Measurements from ENCODE around the gene RTTN. TPM values are rescaled to one million over a fixed set of nuclear protein-coding genes. Genes with fewer than 3 reads are reported as not detected.
"Not testable (repeated sequence)": the region's sequence is repeated elsewhere in the genome, so short reads cannot be mapped to it uniquely, and the experiment has no call there.

The RTTN gene
- total RNA-seq, 3 donors from 2014 or later: 13.0 to 15.3 (median 15.2) TPM

DNA sequence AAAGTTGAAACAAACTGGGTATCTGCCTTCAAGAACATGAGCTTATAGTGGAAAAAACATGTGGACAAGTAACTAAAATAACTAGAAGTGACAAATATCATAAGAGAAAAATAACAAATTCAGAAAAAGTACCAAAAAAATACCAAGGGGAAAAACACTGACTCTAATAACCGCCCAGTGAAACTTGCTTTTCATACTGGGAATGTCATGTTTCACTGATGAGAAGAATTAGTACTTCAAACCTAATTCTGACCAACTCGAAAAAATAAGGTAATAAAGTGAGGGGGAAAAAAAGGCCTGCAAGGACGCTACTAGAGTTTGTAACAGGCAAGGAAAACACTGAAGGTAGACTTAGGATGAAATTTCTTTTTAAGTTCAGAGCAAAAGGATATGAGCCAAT is 83.6 kb downstream of the RTTN start:
- DNase-seq (no peak), ATAC-seq (no peak)
- TF ChIP-seq, protein P1, sequence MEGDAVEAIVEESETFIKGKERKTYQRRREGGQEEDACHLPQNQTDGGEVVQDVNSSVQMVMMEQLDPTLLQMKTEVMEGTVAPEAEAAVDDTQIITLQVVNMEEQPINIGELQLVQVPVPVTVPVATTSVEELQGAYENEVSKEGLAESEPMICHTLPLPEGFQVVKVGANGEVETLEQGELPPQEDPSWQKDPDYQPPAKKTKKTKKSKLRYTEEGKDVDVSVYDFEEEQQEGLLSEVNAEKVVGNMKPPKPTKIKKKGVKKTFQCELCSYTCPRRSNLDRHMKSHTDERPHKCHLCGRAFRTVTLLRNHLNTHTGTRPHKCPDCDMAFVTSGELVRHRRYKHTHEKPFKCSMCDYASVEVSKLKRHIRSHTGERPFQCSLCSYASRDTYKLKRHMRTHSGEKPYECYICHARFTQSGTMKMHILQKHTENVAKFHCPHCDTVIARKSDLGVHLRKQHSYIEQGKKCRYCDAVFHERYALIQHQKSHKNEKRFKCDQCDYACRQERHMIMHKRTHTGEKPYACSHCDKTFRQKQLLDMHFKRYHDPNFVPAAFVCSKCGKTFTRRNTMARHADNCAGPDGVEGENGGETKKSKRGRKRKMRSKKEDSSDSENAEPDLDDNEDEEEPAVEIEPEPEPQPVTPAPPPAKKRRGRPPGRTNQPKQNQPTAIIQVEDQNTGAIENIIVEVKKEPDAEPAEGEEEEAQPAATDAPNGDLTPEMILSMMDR (IDR thresholded peaks at IDR 0.05): no peak
- H3K9me3 ChIP-seq: no peaks in the 10 kb centered on the region
- intact Hi-C loops (cut with DNase I, micrococcal nuclease): no loop called here
- peaks cover 6% of the 10 kb centered on the region for H3K4me1 ChIP-seq (ENCODE audit: low read depth)
- H3K4me3 ChIP-seq: no peak overlapping the region
- H3K36me3 ChIP-seq (ENCODE audit: low read depth): no peaks in the 10 kb centered on the region

DNA sequence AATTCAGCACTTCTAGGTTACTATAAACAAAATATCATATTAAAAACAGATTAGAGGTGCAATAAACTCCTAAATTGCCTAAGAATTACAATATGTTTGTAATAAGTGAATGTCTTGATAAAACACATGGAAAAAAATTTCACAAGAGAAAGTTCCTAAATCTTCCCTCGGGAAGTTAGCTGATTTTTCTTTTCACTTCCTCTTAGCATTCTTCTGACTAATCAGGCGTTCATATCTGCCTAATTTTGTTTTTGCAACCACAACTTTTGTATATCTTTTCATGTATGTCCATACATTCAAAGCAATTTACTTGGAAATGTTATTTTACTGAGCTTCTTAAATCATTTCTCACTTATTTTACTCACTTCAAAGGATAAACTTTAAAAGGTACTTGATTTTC is 88.5 kb downstream of the RTTN start:
- intact Hi-C loops (cut with DNase I, micrococcal nuclease): no loop called here
- no peak for ATAC-seq

DNA sequence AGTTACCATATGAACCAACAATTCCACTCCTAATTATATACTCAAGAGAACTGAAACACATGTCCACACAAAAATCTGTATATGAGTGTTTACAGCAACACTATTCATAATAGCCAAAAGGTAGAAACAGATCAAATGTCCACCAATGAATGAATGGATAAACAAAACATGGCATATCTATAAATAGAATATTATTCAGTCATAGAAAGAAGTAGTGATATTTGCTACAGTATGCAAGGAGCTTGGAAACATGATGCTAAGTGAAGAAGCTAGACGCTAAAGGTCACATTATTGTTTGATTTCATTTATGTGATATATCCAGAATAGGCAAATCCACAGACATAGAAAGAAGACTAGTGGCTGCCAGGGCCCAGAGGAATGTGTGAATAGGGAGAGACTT is 92.0 kb downstream of the RTTN start:
- intact Hi-C loops (cut with DNase I, micrococcal nuclease): no loop called here
- TF ChIP-seq, protein P1 (IDR thresholded peaks at IDR 0.05): no peak
- Histone ChIP-seq H3K4me3 (no peak overlapping the region), H3K4me1 (ENCODE audit: low read depth) (no peaks in the 10 kb centered on the region), H3K9me3 (no peaks in the 10 kb centered on the region), H3K36me3 (ENCODE audit: low read depth) (no peaks in the 10 kb centered on the region)
- ATAC-seq (no peak), DNase-seq (no peak)

More for the DNA sequence above, 88.5 kb downstream of the RTTN start:
- no peak for DNase-seq
- no peak overlapping the region for H3K4me3 ChIP-seq
- no peaks in the 10 kb centered on the region for H3K36me3 ChIP-seq (ENCODE audit: low read depth)
- TF ChIP-seq, protein P1 (IDR thresholded peaks at IDR 0.05): no peak
- H3K4me1 ChIP-seq (ENCODE audit: low read depth): no peaks in the 10 kb centered on the region
- no peaks in the 10 kb centered on the region for H3K9me3 ChIP-seq

DNA sequence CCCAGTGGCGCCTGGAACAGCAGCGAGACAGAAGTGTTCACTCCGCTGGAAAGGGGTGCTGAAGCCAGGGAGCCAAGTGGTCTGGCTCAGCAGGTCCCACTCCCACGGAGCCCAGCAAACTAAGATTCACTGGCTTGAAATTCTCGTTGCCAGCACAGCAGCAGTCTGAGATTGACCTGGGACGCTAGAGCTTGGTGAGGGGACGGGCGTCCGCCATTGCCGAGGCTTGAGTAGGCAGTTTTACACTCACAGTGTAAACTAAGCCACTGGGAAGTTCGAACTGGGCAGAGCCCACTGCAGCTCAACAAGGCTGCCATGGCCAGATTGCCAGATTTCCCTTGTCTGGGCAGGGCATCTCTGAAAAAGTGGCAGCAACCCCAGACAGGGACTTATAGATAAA is 94.8 kb downstream of the RTTN start:
- H3K36me3 ChIP-seq (ENCODE audit: low read depth): no peaks in the 10 kb centered on the region
- intact Hi-C loops (cut with DNase I, micrococcal nuclease): no loop called here
- H3K9me3 ChIP-seq: no peaks in the 10 kb centered on the region
- no peaks in the 10 kb centered on the region for H3K4me1 ChIP-seq (ENCODE audit: low read depth)
- no peak for DNase-seq
- no peak overlapping the region for H3K4me3 ChIP-seq
- ATAC-seq: no peak
- TF ChIP-seq, protein P1 (IDR thresholded peaks at IDR 0.05): no peak

DNA sequence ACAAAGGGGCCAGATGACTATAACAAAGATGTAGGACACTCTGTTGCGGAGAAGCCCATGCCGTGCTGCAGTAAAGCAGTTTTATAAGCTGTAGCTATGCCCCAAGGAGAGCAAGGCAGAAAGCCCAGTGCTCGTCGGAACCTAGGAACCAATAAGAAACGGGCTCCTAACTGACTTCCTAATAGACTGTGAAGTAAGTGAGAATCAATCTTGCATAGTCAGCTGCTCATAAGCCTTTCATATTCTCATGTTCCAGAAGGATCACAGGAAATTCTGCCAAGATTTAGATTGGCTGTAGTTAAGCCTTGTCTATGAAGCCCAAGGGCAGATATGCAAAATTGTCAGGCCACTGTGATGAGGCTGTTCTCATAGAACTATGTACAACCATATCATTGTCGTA is 98.4 kb downstream of the RTTN start:
- ATAC-seq (no peak), DNase-seq (no peak)
- TF ChIP-seq, protein P1 (IDR thresholded peaks at IDR 0.05): no peak
- peaks cover 5% of the 10 kb centered on the region for H3K9me3 ChIP-seq
- H3K36me3 ChIP-seq (ENCODE audit: low read depth): no peaks in the 10 kb centered on the region
- no peaks in the 10 kb centered on the region for H3K4me1 ChIP-seq (ENCODE audit: low read depth)
- intact Hi-C loops (cut with DNase I, micrococcal nuclease): no loop called here
- H3K4me3 ChIP-seq: no peak overlapping the region

DNA sequence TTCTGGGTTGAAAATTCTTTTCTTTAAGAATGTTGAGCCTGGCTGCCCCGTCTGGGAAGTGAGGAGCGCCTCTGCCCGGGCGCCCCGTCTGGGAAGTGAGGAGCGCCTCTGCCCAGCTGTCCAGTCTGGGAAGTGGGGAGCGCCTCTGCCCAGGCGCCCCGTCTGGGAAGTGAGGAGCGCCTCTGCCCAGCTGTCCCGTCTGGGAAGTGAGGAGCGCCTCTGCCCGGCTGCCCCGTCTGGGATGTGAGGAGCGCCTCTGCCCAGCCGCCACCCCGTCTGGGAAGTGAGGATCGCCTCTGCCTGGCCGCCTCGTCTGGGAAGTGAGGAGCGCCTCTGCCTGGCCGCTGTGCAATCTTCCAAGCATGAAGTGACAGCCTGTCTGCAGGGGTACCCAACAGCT is 102.6 kb downstream of the RTTN start:
- H3K9me3 ChIP-seq: peaks cover 17% of the 10 kb centered on the region
- ATAC-seq; H3K4me1 ChIP-seq (ENCODE audit: low read depth); H3K4me3 ChIP-seq; DNase-seq; H3K36me3 ChIP-seq (ENCODE audit: low read depth); intact Hi-C loops (cut with DNase I, micrococcal nuclease): not testable (repeated sequence)
